ENCODE data around the gene ADAM12.

- TF ChIP-seq POLR2AphosphoS5 (IDR thresholded peaks at IDR 0.05; ENCODE audit: low read depth, low read length) (peak; percentile 54; the same call in 1 of the 2 replicates), FOXJ3 (CRISPR knock-in tag; IDR thresholded peaks at IDR 0.05) (no peak), CTCF (IDR thresholded peaks at IDR 0.05) (no peak), TAF1 (IDR thresholded peaks at IDR 0.05; ENCODE audit: borderline replicate concordance, low read depth, low read length) (peak; percentile 30; the same call in 1 of the 2 replicates), MXI1 (IDR thresholded peaks at IDR 0.05; ENCODE audit: low read depth, low read length) (no peak)
Measured at GRCh38 chr10:126090911-126091728, 297.2 kb downstream of the ADAM12 start.

Data from SK-N-SH (cell line).